Ascending aorta (tissue), 2 donors: ENCODE data around the gene SPTLC2. TPM values are rescaled to one million over a fixed set of nuclear protein-coding genes. Genes with fewer than 3 reads are reported as not detected.

Experiments
- DNase-seq, 2 donors: peaks; one replicate each; pipeline ENCODE4 v3.0.0-alpha.2; 2019; ENCODE audit warnings: low spot score in 2 of 2
- H3K27ac ChIP-seq, 2 donors: fragments of 200-600 bp; sonication (generic); one replicate each; pipeline ENCODE4 v1.5.1; 2016 to 2017; ENCODE audit warnings: mild to moderate bottlenecking in 1 of 2
- H3K27me3 ChIP-seq: fragments of 200-600 bp; sonication (generic); one replicate; pipeline ENCODE4 v1.5.1; 2017
- H3K36me3 ChIP-seq, 2 donors: fragments of 200-600 bp; sonication (generic); one replicate each; pipeline ENCODE4 v1.5.1; 2016
- H3K4me1 ChIP-seq, 2 donors: fragments of 200-600 bp; sonication (generic); one replicate each; pipeline ENCODE4 v1.5.1; 2016 to 2017; ENCODE audit warnings: mild to moderate bottlenecking in 1 of 2
- H3K4me3 ChIP-seq, 2 donors: fragments of 200-600 bp; sonication (generic); one replicate each; pipeline ENCODE4 v1.5.1; 2016 to 2017; ENCODE audit warnings: mild to moderate bottlenecking in 1 of 2
- H3K9me3 ChIP-seq, 2 donors: fragments of 200-600 bp; sonication (generic); one replicate each; pipeline ENCODE4 v1.5.1; 2016
- CTCF ChIP-seq, 3 experiments: fragments of 200-600 bp in 2 of 3; fragments of 450-650 bp in 1 of 3; sonication (generic) in 2 of 3; IDR thresholded peaks; one replicate each; pipeline ENCODE4 v1.5.1; 2016 to 2019; ENCODE audit warnings: antibody characterized with exemption in 3 of 3, mild to moderate bottlenecking in 1 of 3, moderate library complexity in 1 of 3
- intact Hi-C: fragments of 100-400 bp; cut with DNase I; formaldehyde crosslinking; loops from one replicate; pipeline ENCODE4 v1.15.1; 2023
- total RNA-seq: library from RNA; depleted of rRNA; stranded (reverse); fragments of >200 nt; gene quantifications from one replicate; pipeline ENCODE4 v1.1.0, GENCODE V29; 2016

SPTLC2 gene
- total RNA-seq, 1 donor from 2014 or later = 25.7 TPM

- intact Hi-C loops = no loop called here
- peaks cover 9 to 13% of the 10 kb centered on the region in 2 donors for H3K36me3 ChIP-seq
- DNase-seq = no peak
- no peak overlapping the region for H3K27ac ChIP-seq
- TF ChIP-seq CTCF (IDR thresholded peaks at IDR 0.05) = no peak
- H3K27me3 ChIP-seq = no peaks in the 10 kb centered on the region
- no peak overlapping the region for H3K4me3 ChIP-seq
- no peaks in the 10 kb centered on the region for H3K9me3 ChIP-seq
- H3K4me1 ChIP-seq = no peaks in the 10 kb centered on the region
Observed at GRCh38 chr14:77562681-77563080, 53.8 kb downstream of the SPTLC2 start.

GRCh38 chr14:77561881-77562280 lies 54.6 kb downstream of the SPTLC2 start:
- Histone ChIP-seq H3K27me3 (no peaks in the 10 kb centered on the region), H3K4me1 (no peaks in the 10 kb centered on the region), H3K27ac (no peak overlapping the region), H3K9me3 (no peaks in the 10 kb centered on the region), H3K36me3 (peaks cover 9 to 17% of the 10 kb centered on the region in 2 donors), H3K4me3 (no peak overlapping the region)
- DNase-seq = no peak
- intact Hi-C loops = no loop called here
- no peak for TF ChIP-seq CTCF (IDR thresholded peaks at IDR 0.05)

- intact Hi-C loops = no loop called here
- TF ChIP-seq CTCF (IDR thresholded peaks at IDR 0.05) = no peak
- Histone ChIP-seq H3K27me3 (no peaks in the 10 kb centered on the region), H3K4me3 (no peak overlapping the region), H3K36me3 (peaks cover 22 to 30% of the 10 kb centered on the region in 2 donors), H3K27ac (no peak overlapping the region), H3K4me1 (no peaks in the 10 kb centered on the region), H3K9me3 (no peaks in the 10 kb centered on the region)
- no peak for DNase-seq
Observed at GRCh38 chr14:77559381-77559780, 57.1 kb downstream of the SPTLC2 start.

GRCh38 chr14:77557391-77557790 lies 59.0 kb downstream of the SPTLC2 start:
- DNase-seq = no peak
- H3K27ac ChIP-seq = no peak overlapping the region
- H3K4me1 ChIP-seq = no peaks in the 10 kb centered on the region
- peaks cover 22 to 38% of the 10 kb centered on the region in 2 donors for H3K36me3 ChIP-seq
- no peaks in the 10 kb centered on the region for H3K9me3 ChIP-seq
- TF ChIP-seq CTCF (IDR thresholded peaks at IDR 0.05) = no peak
- intact Hi-C loops = no loop called here
- H3K4me3 ChIP-seq = no peak overlapping the region
- no peaks in the 10 kb centered on the region for H3K27me3 ChIP-seq

- DNase-seq = no peak
- no peak overlapping the region for H3K27ac ChIP-seq
- no peak for TF ChIP-seq CTCF (IDR thresholded peaks at IDR 0.05)
- intact Hi-C loops = no loop called here
- no peaks in the 10 kb centered on the region for H3K27me3 ChIP-seq
- H3K9me3 ChIP-seq = no peaks in the 10 kb centered on the region
- H3K4me3 ChIP-seq = no peak overlapping the region
- H3K4me1 ChIP-seq = no peaks in the 10 kb centered on the region
- H3K36me3 ChIP-seq = peaks cover 23 to 37% of the 10 kb centered on the region in 2 donors
Observed at GRCh38 chr14:77556946-77557345, 59.5 kb downstream of the SPTLC2 start.
